Ovary (tissue), 9 donors: ENCODE data around the gene ARF1. TPM values are rescaled to one million over a fixed set of nuclear protein-coding genes. Genes with fewer than 3 reads are reported as not detected.

ENCODE experiments used
- DNase-seq, 5 donors: peaks; one replicate each; pipeline ENCODE4 v3.0.0-alpha.2; 2019 to 2020
- H3K27ac ChIP-seq, 2 donors: fragments of 200-600 bp; one replicate each; pipeline versions ENCODE4 v1.5.1 to v1.8.0; 2019 to 2022
- H3K27me3 ChIP-seq: fragments of 200-600 bp; one replicate; pipeline ENCODE4 v1.8.0; 2022
- H3K36me3 ChIP-seq: fragments of 200-600 bp; sonication (generic); one replicate; pipeline ENCODE4 v1.5.1; 2019
- H3K4me1 ChIP-seq: one replicate; pipeline ENCODE4 v1.8.1; 2013; ENCODE audit warnings: mild to moderate bottlenecking, moderate library complexity; ENCODE audit not compliant: insufficient read depth
- H3K4me3 ChIP-seq: fragments of 200-600 bp; sonication (generic); one replicate; pipeline ENCODE4 v1.5.1; 2017
- H3K9me3 ChIP-seq, 2 donors: fragments of 200-600 bp in 1 of 2; sonication (generic) in 1 of 2; one replicate each; pipeline versions ENCODE4 v1.5.1 to v1.8.1; 2013 to 2019; ENCODE audit warnings: mild to moderate bottlenecking in 1 of 2, moderate library complexity in 1 of 2
- EP300 ChIP-seq: sonication (generic); formaldehyde crosslinking; IDR thresholded peaks from one replicate; pipeline ENCODE4 v1.6.1; 2017; ENCODE audit warnings: antibody characterized with exemption
- POLR2A ChIP-seq: fragments of 450-650 bp; IDR thresholded peaks from one replicate; pipeline ENCODE4 v1.6.1; 2017; ENCODE audit warnings: antibody characterized with exemption, mild to moderate bottlenecking, moderate library complexity
- whole genome bisulfite sequencing, 3 donors: extraction: QIAGEN DNeasy Blood & Tissue Kit in 1 of 3; methylation state at CpG; one replicate each; pipeline versions ENCODE4 v1.1.5 to v1.1.7; 2013 to 2017; 5-methylcytosine and 5-hydroxymethylcytosine counted together
- intact Hi-C, 4 donors: fragments of 100-400 bp; cut with DNase I; formaldehyde crosslinking; loops; one replicate each; pipeline versions ENCODE4 v1.11.0 to v1.15.1; 2022 to 2023
- polyA plus RNA-seq, 2 donors: library from polyadenylated mRNA; stranded (reverse); fragments of 200-250 nt in 1 of 2; fragments of 350-450 nt in 1 of 2; fragmentation: Illumina TruSeq in 1 of 2; extraction: RNeasy Lipid Tissue Mini Kit (QIAGEN cat#74804) in 1 of 2; gene quantifications; one replicate each; pipeline ENCODE4 v1.2.3, GENCODE V29; 2013 to 2014
- total RNA-seq, 7 donors: library from RNA; depleted of rRNA in 2 of 7; stranded (reverse); fragments of >200 nt in 2 of 7; fragmentation: NEBNext Ultra II Directional in 3 of 7; extraction: Animal tissue kit (Norgen Biotek cat#: 25700) in 3 of 7; gene quantifications; one replicate each; pipeline versions ENCODE4 v1.1.0 to v1.2.4, GENCODE V29; 2016 to 2023
- TF ChIP-seq, protein P1 (sequence below), 3 donors: fragments of 450-650 bp in 2 of 3; fragments of 200-600 bp in 1 of 3; IDR thresholded peaks; one replicate each; pipeline versions ENCODE4 v1.5.1 to v1.8.0; 2016 to 2022; ENCODE audit warnings: antibody characterized with exemption in 3 of 3, mild to moderate bottlenecking in 1 of 3
- donor health status: DM: no; HTN: no; CAD: no; lungs with moderate emphysema.
- donor health status: DM: no; HTN: no; CAD: no.
- donor health status: Bipolar disorder and iron deficiency.
- donor health status: DM: yes; HTN: yes; CAD: no.
- donor health status: DM: no; HTN: no; CAD: no.
- donor health status: DM: yes; HTN: yes; CAD: no.

The ARF1 gene
- total and polyA plus RNA-seq, 9 donors = 179 to 345 (median 285) TPM

DNA sequence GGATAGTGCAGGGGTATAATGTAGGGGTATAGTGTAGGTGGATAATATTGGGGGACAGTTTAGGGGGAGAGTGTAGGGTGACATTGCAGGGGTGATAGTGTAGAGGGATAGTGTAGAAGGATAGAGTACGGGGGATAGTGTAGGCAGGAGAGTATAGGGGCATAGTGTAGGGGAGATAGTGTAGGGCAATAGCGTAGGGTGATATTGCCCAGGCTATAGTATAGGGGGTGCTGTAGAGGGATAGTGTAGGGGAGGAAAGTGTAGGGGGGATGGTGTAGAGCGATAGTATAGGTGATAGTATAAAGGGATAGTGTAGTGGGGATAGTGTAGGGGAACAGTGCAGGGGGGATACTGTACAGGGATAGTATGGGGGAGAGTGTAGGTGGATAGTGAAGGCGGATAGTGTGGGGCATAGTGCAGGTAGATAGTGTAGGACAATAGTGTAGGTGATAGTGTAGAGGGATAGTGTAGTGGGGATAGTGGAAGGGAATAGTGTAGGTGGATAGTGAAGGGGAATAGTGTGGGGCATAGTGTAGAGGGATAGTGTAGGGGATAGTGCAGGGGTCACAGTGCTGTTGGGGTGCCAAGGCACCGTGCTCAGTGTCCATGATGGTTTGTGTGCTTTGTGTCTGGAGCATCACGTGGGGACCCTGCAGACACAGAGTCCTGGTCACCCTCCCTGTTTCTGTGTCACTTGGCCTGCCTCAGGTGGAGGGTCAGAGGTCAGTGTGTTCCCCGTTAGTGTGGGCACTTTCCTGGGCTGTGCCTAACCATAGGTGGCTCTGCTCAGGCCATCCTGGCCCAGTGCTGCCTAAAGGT lies 10.5 kb upstream of the ARF1 start:
- no peaks in the 10 kb centered on the region for H3K36me3 ChIP-seq
- H3K27me3 ChIP-seq = no peaks in the 10 kb centered on the region
- no peak overlapping the region for H3K27ac ChIP-seq
- H3K9me3 ChIP-seq = no peaks in the 10 kb centered on the region
- intact Hi-C loops = no loop called here
- peak in 1 of 5 donors; percentile 26 for DNase-seq
- 53 to 68% (median 55%) methylated on average over 7 of the region's 7 CpGs for WGBS, 3 donors
- H3K4me1 ChIP-seq = peaks cover 4% of the 10 kb centered on the region
- no peak for TF ChIP-seq EP300
- TF ChIP-seq, protein P1, sequence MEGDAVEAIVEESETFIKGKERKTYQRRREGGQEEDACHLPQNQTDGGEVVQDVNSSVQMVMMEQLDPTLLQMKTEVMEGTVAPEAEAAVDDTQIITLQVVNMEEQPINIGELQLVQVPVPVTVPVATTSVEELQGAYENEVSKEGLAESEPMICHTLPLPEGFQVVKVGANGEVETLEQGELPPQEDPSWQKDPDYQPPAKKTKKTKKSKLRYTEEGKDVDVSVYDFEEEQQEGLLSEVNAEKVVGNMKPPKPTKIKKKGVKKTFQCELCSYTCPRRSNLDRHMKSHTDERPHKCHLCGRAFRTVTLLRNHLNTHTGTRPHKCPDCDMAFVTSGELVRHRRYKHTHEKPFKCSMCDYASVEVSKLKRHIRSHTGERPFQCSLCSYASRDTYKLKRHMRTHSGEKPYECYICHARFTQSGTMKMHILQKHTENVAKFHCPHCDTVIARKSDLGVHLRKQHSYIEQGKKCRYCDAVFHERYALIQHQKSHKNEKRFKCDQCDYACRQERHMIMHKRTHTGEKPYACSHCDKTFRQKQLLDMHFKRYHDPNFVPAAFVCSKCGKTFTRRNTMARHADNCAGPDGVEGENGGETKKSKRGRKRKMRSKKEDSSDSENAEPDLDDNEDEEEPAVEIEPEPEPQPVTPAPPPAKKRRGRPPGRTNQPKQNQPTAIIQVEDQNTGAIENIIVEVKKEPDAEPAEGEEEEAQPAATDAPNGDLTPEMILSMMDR (IDR thresholded peaks at IDR 0.05) = no peak
- no peak for TF ChIP-seq POLR2A
- no peak overlapping the region for H3K4me3 ChIP-seq

DNA sequence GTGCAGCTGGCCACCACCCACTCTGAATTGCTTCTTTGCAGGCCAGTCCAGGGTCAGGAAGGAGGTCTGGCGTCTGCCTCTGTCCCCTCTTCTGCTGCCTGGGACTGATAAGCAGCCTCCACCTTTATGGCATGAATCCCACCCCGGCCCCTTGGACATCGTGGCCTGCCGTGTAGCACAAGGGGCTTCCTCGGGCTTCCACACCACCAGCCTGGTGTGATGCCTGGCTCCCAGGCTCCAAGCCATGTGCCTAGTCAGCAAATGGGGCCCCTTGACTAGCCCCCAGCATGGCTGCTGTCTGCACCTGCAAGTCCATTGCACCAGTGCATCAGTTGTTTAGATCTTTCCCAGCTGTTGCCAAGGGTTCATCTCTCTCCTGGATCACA lies 9.9 kb upstream of the ARF1 start:
- TF ChIP-seq, protein P1 (IDR thresholded peaks at IDR 0.05) = no peak
- no peak for TF ChIP-seq EP300
- TF ChIP-seq POLR2A = no peak
- Histone ChIP-seq H3K36me3 (no peaks in the 10 kb centered on the region), H3K27me3 (no peaks in the 10 kb centered on the region), H3K9me3 (no peaks in the 10 kb centered on the region), H3K4me3 (no peak overlapping the region), H3K4me1 (peaks cover 4% of the 10 kb centered on the region), H3K27ac (no peak overlapping the region)
- 28 to 37% (median 30%) methylated on average over 5 of the region's 5 CpGs for WGBS, 3 donors
- intact Hi-C loops = no loop called here
- DNase-seq = peak in 1 of 5 donors; percentile 29

DNA sequence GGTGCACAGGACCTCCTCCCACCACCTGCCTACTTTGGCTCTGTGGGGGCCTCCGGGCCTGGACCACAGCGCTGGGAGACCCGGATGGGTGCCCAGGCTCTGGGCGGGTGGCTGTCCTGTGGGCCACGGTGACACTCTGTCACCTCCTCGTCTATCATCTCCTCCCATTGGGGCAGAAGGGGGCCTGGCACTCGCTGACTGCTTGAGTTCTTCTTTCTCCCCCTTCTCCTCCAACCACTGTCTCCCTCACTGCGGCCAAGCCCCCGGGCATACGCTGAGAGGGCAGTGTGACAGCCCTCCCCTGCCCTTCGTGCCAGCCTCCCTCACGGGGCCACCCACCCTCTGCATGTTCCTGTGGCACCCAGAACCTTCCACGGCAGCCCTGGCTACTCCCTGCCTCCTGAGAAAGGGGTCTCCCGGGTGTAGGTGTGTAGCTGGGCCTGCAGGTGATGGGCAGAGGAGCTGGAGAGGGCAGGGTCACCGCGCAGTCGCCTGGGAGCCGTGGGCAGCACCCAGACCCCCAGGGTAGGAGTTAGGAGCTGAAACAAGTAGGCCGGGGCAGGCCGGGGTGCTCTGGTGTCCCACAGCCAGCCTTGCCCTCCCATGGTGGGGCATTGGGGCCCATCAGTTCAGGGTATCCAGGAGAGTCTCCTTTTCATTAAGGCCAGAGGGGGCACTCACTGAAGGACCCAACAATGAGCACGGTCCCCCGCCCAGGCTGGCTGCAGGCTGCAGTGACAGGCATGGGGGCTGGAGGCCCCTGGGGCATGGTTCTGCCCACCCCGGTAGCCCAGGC lies 9.2 kb upstream of the ARF1 start:
- intact Hi-C loops = no loop called here
- 47 to 51% (median 51%) methylated on average over 20 to 23 of the region's 23 CpGs for WGBS, 3 donors

DNA sequence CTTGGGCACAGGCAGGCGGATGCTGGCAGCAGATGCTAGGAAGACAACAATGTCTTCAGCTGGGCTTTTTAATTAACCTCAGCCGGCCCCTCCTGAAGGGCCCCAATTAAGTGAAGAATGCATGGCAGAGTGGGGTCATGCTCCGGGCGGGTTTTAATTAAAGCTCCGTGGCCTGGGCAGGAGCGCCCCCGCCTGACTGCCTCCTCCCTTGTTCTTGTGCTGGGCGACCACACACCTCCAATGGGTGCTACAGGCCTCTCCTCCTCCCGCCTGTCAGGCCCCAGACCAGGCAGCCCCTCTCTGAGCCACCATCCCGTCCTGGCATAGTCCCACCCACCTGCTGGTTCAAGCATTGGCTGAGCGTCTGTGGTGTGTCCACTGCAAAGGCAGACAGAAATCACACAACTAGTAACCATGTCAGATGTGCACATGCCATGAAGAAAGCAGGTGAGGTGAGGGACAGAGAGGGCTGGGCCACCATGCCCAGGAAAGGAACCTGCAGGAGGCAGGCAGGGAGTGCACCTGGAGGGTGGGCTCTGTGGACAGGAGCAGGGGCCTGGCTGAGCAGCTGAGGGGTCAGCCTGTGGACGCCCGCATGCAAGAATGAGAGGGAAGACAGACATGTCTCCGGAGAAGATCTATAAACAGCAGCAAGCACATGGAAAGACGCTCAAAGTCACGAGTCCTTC lies 8.5 kb upstream of the ARF1 start:
- 26 to 28% (median 27%) methylated on average over 16 of the region's 16 CpGs for WGBS, 3 donors
- intact Hi-C loops = no loop called here
- Histone ChIP-seq H3K36me3 (no peaks in the 10 kb centered on the region), H3K4me3 (no peak overlapping the region), H3K9me3 (no peaks in the 10 kb centered on the region), H3K4me1 (peaks cover 4% of the 10 kb centered on the region), H3K27ac (no peak overlapping the region), H3K27me3 (no peaks in the 10 kb centered on the region)
- DNase-seq = peak in 2 of 5 donors; percentile 8 to 46
- TF ChIP-seq EP300 (no peak), POLR2A (no peak)
- TF ChIP-seq, protein P1 (IDR thresholded peaks at IDR 0.05) = no peak

More for the DNA sequence above, 9.2 kb upstream of the ARF1 start:
- Histone ChIP-seq H3K4me1 (peaks cover 4% of the 10 kb centered on the region), H3K27ac (no peak overlapping the region), H3K4me3 (no peak overlapping the region), H3K36me3 (no peaks in the 10 kb centered on the region), H3K9me3 (no peaks in the 10 kb centered on the region), H3K27me3 (no peaks in the 10 kb centered on the region)
- DNase-seq = peak in 1 of 5 donors; percentile 29
- TF ChIP-seq, protein P1 (IDR thresholded peaks at IDR 0.05) = no peak
- TF ChIP-seq EP300 = no peak
- no peak for TF ChIP-seq POLR2A
